Activated T-helper 1 cell treated with Interleukin-2 at 50 U/mL for 16 hours (primary cell): ENCODE measurements around the gene CLDN34.
A peak's percentile ranks its signal among the peaks of the same experiment; 100 is the strongest.

Experiments
- DNase-seq: peaks from one replicate; pipeline ENCODE4 v3.0.0-alpha.2; 2020; ENCODE audit warnings: low read depth

Gene CLDN34

DNA sequence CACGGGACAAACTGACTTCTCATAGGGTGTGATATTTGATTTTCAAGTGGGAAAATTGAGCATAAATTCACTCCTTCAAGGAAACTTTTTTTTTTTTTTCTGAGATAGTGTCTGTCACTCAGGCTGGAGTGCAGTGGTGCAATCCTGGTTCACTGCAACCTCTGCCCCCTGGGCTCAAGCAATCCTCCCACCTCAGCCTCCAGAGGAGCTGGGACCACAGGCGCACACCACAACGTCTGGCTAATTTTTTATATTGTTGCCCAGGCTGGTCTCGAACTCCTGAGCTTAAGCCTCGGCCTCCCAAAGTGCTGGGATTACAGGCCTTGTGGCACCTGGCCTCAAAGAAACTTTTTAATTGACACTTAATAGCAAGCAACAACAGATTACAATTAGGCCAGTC is 13.8 kb downstream of the CLDN34 start:
- DNase-seq = no peak

DNA sequence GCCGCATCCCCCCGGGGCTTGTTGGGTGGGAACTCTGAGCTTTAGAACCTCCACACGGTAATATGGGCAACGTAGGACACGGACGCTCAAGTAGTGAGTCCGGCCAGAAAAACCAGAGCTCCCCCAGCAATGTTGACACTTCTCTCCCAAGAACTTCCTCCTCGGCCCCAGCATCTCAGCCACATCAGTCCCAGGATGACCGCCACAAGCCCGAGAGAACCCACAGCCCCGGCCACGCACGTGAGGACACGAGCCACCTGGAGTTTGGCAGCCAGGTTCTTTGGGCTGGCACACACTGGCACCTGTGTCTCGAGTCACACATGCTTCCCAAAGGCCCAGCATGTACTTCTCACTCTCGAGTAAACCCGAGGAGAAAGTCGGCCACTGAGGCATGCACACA is 16.3 kb downstream of the CLDN34 start:
- no peak for DNase-seq

DNA sequence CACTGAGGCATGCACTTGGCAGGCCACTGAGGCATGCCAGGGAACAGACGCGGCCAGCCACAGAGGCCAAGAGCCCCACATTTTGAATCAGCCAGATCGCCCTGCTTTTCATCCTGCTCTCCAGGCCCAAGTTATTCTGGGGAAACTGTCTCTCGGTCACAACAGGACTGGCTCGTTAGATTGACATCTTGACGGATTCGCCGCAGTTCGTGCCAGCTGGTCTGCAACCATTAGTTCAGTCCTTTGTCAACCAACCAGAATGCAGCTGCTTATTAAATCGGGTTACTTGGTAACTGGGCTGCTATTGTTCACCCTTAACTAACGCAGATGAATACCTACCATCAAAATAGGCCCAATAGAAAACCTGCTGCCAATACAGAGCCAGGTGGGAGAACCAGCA is 16.7 kb downstream of the CLDN34 start:
- no peak for DNase-seq

- no peak for DNase-seq
Observed at GRCh38 chrX:9988762-9989161, 21.6 kb downstream of the CLDN34 start.

DNA sequence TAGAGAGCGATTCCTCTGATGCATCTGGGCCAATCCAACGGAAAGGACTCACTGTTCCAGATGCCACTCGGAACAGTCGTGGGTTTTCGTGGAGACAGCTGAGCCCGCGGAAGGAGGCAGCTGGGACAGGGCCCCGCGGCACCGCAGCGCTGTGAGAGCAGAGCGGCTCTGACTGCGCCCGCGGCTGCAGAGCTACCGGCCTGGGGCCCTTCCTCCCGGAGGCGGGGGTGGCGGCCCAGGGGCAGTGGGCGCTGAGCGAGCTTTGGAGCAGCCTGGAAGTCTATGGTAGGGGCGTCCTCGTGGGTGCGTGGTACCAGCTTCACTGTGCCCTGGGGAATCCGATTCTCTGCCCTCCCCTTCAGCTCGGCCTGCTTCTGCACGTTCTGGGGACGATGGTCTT is 24.9 kb downstream of the CLDN34 start:
- no peak for DNase-seq

DNA sequence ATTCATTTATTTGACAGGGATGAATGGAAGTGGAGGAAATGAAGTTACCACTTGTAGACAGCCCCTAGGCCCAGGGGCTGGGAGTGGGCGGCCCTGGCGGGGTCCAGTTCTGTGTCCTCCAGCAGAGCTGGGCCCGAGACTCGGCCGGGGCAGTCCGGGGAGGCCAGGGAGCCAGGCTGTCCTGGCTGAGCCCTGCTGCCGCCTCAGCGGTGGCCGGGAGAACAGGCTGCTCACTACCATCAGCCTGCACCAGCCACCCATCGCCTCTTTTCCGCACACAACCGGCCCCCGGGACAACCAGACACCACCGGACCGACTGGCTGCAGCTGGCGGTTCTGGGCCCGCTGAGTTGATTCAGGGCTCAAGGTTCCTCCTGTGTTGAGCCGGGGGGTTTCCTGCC is 25.6 kb downstream of the CLDN34 start:
- DNase-seq = no peak

DNA sequence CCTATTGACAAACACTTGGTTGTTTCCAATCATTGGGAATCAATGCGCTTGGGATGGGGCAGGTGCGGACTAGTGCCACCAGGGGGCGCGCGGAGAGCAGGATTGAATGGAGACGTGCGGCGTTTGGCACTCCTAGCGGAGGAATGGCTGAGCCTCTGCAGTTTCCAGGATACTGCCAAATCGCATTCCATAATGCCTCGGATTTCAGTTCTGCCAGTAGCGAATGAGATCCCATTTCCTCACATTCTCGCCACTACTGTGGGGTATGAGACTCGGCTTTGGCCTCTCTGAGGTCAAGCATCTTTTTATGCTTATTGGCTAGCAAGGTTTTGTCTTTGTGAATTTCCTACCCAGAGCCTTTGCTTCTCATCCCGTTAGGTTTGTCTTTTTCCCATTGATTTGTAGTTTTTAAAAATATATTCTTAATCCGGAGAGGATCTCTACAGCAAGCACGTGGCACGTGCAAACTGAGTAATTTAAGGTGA is 28.7 kb downstream of the CLDN34 start:
- DNase-seq = peak; percentile 65

DNA sequence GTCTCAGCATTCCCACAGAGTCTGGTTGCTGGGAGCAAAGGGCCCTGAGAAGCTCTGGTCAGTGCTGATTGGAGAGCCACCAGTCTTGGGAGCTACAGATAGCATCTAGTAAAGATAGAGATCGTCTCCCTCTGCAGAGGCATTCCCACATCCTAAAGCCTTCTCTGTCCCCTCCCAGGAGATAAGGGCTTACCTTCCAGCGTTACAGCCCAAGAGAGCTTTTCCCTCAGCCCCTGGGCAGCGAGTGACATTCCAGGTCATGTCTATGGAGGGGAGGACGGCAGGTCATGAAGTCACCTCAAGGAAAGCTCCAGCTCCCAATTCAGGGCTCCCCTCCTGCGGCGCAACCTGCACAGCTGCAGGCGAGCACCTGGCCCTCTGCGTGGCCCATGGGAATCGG is 29.9 kb downstream of the CLDN34 start:
- DNase-seq = no peak

DNA sequence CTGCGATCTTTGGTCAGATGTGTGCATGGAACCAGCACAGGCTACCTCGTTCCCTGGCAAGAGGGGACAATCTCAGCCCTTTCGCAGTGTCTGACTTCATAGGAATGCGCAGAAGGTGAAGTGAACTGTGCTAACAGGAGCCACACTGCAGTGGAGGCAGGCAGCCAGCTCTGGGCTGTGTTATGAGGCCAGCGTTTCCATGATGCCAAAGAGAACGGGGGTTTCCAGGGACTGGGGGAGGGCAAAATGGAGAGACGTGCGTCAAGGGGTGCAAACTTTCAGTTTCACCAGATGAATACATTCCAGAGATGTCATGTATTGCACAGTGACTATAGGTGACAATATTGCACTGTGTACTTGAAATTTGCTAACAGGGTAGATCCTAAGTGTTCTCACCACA is 30.4 kb downstream of the CLDN34 start:
- DNase-seq = no peak

- no peak for DNase-seq
Observed at GRCh38 chrX:10001496-10001895, 34.3 kb downstream of the CLDN34 start.

- no peak for DNase-seq
Observed at GRCh38 chrX:10004832-10005475, 37.8 kb downstream of the CLDN34 start.

- DNase-seq = no peak
Observed at GRCh38 chrX:10006086-10006485, 38.9 kb downstream of the CLDN34 start.

DNA sequence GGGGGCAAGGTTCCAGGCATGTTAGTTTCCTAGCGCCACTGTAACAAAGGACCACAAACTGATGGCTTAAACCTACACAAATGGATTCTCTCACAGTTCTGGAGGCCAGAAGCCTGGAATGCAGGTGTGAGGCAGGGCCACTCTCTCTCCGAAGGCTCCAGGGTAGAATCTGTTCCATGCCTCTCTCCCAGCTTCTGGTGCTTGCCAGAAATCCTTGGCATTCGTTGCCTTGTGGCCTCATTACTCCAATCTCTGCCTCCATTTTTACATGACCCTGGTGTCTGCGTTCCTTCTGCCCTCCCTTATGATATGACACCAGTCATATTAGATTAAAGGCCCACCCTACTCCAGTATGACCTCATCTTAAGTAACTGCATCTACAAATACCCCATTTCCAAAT is 39.6 kb downstream of the CLDN34 start:
- DNase-seq = no peak

DNA sequence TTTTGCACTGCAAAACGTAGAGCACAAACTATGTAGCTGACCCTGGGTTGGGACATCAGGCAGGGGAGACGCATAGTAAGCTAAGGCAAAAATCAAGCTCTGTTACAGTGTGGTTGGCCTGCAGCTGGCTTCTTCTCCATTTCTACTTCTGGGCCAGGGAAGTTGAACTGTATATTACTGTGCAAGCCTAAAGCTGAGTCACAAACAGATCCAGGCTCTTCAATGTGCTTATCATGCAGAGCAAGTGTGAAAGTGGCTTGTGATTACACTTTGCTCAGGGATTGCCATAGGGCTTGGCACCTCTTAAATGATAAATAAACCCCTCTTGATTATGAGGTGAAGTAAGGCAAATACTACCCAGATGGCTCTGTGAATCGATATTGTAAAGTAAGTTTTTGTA is 40.5 kb downstream of the CLDN34 start:
- no peak for DNase-seq

GRCh38 chrX:10008483-10009056 is 41.4 kb downstream of the CLDN34 start:
- no peak for DNase-seq

DNA sequence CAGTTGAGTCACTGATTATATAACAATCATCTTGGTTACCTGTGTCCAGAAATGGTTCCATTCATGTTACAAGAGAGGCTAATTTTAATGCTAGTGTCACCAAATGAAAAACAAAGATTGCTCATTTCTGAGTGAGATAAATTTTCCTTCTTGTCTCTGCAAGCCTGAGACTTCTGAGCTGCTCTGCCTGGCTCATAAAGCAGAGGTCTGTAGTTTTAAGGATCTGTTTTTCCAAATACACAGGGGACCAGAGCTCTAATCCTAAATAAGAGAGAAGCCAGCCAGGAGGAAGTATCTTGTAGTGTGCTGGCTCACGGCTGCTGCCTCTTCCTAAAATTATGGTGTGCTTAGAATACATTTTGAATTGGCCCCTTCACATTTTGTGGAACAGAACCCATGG is 42.6 kb downstream of the CLDN34 start:
- no peak for DNase-seq

GRCh38 chrX:10010686-10011085 is 43.5 kb downstream of the CLDN34 start:
- no peak for DNase-seq

DNA sequence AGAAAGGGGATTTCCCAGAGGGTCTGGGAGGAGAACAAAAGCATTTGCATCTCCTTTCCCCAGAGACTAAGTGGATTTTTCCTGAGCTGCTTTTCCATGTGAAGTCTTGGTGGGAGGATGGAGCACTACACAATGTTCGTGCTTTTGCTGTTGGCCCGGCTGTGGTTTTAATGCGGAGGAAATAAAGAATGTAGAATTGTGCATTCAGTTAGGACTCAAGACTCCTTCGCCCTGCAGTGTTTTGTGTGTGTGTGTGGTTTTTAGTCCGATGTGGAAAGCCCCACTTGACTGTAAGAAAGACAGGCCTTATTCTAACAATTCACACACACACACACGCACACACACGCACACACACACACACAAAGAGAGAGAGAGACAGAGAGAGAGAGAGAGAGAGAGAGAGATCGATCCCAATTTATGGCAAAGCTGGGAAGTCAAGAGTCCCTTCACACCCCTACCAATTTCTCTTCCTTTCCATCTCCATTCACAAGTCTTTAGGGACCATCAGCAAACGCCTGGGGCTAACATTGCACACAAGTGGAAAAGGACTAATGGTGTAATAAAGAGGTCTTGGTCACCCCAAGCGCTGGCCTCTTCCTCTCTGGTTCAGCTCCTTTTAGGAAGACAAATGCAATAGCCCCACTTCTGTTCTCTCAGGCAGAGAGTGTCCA is 44.2 kb downstream of the CLDN34 start:
- DNase-seq = no peak

DNA sequence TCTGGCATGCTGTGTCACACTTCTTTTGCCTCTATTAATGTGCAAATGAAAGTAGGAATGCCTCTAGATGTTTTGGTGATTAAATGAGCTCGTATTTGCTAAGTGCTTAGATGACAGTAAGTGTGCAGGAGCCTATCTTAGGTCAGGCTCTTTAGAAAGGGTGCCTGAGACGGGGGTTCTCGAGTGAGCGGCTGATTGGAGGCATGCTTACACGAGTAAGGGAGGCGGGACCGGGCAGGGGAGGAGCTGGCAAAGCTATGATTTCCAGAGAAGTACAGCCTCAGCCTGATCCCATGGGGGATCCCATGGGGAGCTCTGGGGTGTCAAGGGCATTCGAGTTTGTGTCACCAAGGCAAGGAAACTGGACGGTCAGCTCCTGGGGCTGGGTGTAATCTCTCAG is 44.8 kb downstream of the CLDN34 start:
- DNase-seq = no peak

GRCh38 chrX:10014462-10015354 is 47.5 kb downstream of the CLDN34 start:
- peak; percentile 64 for DNase-seq

DNA sequence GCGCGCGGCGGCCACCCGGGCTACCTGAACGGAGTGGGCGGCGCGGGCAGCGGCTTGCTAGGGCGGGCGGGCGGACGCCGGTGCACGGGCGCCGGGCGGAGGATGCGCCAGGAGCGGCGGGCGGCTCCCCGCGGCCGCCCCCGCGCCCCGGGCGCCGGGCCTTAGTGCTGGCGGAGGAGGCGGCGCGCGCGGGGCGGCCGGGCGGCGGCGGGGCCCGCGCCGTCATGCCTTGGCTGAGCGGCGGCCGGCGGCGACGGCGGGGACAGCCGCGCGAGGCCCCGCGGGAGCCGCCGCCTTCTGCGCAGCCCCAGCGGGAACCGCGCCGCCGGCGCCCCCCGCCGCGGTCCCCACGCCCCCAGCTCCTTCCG is 48.2 kb downstream of the CLDN34 start:
- DNase-seq = no peak

DNA sequence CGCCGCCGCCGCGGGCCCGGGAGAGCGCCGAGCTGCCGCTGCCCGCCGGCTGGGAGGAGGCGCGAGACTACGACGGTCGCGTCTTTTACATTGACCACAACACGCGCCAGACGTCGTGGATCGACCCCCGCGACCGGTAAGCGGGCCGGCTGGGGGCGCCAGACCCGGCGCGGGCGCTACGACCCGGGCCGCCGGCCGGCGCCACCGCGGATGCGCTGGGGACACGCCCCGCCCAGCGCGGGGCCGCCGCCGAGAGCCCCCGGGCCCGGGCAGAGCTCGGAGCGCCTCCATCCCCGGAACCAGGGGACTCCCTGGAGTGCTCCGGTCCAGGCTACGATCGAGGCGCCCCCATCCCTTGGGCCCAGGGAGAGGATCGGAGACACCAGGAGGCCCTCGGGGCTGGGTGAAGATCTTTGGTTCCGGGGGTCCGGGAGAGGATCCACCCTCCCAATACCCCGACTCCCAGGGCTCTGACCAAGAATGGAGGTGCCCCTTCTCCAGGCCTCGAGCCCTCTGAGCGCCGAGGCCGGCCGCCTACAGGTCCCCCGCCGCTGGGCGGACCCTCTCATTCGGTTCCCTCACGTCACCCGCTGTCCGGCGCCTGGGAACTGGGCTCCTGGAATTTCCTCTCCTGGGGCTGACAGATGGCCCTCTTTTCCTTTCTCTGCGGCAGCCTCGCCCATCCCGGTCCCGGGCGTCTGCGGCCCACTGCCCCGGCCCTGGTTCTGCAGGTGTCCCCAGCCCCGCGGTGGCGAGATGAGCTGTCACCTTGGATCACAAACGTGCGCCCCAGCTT is 48.8 kb downstream of the CLDN34 start:
- no peak for DNase-seq
